ENCODE results near the gene ST7. TPM values are rescaled to one million over a fixed set of nuclear protein-coding genes. Genes with fewer than 3 reads are reported as not detected.
A peak's percentile ranks its signal among the peaks of the same experiment; 100 is the strongest.

Gene ST7
- total RNA-seq, 1 donor from 2014 or later: 48.6 TPM

- Histone ChIP-seq H3K36me3 (no peaks in the 10 kb centered on the region), H3K4me1 (peaks cover 13% of the 10 kb centered on the region), H3K4me3 (no peak overlapping the region), H3K9me3 (no peaks in the 10 kb centered on the region), H3K27ac (no peak overlapping the region), H3K27me3 (no peaks in the 10 kb centered on the region)
- intact Hi-C loops (cut with DNase I): no loop called here
- no peak for TF ChIP-seq CTCF (IDR thresholded peaks at IDR 0.05)
- DNase-seq (no peak), ATAC-seq (no peak)
These were observed 132.0 kb downstream of the ST7 start for GRCh38 chr7:117085275-117085674.

- DNase-seq (no peak), ATAC-seq (peak; percentile 42)
- no peaks in the 10 kb centered on the region for H3K9me3 ChIP-seq
- H3K4me1 ChIP-seq: peaks cover 16% of the 10 kb centered on the region
- H3K36me3 ChIP-seq: no peaks in the 10 kb centered on the region
- no peak overlapping the region for H3K4me3 ChIP-seq
- no peaks in the 10 kb centered on the region for H3K27me3 ChIP-seq
- TF ChIP-seq CTCF (IDR thresholded peaks at IDR 0.05): no peak
- no peak overlapping the region for H3K27ac ChIP-seq
- intact Hi-C loops (cut with DNase I): no loop called here
These were observed 132.6 kb downstream of the ST7 start for GRCh38 chr7:117085769-117086463.

- Histone ChIP-seq H3K4me3 (no peak overlapping the region), H3K36me3 (no peaks in the 10 kb centered on the region), H3K27me3 (no peaks in the 10 kb centered on the region), H3K27ac (no peak overlapping the region), H3K4me1 (peaks cover 22% of the 10 kb centered on the region), H3K9me3 (no peaks in the 10 kb centered on the region)
- no peak for TF ChIP-seq CTCF (IDR thresholded peaks at IDR 0.05)
- ATAC-seq (no peak), DNase-seq (no peak)
- intact Hi-C loops (cut with DNase I): no loop called here
These were observed 133.5 kb downstream of the ST7 start for GRCh38 chr7:117086788-117087187.

GRCh38 chr7:117087639-117088396 is 134.5 kb downstream of the ST7 start:
- no peak overlapping the region for H3K27ac ChIP-seq
- DNase-seq: no peak
- no peak overlapping the region for H3K4me3 ChIP-seq
- no peaks in the 10 kb centered on the region for H3K9me3 ChIP-seq
- H3K4me1 ChIP-seq: peaks cover 26% of the 10 kb centered on the region
- no peaks in the 10 kb centered on the region for H3K36me3 ChIP-seq
- H3K27me3 ChIP-seq: no peaks in the 10 kb centered on the region
- no peak for ATAC-seq
- intact Hi-C loops (cut with DNase I): no loop called here
- no peak for TF ChIP-seq CTCF (IDR thresholded peaks at IDR 0.05)

- H3K4me1 ChIP-seq: peaks cover 26% of the 10 kb centered on the region
- no peak overlapping the region for H3K27ac ChIP-seq
- H3K36me3 ChIP-seq: no peaks in the 10 kb centered on the region
- intact Hi-C loops (cut with DNase I): no loop called here
- no peaks in the 10 kb centered on the region for H3K9me3 ChIP-seq
- H3K27me3 ChIP-seq: no peaks in the 10 kb centered on the region
- peak; percentile 81 for ATAC-seq
- H3K4me3 ChIP-seq: no peak overlapping the region
- no peak for TF ChIP-seq CTCF (IDR thresholded peaks at IDR 0.05)
- DNase-seq: no peak
These were observed 135.4 kb downstream of the ST7 start for GRCh38 chr7:117088623-117089194.
